C1 segment of cervical spinal cord (tissue), 14 donors: Measurements from ENCODE around the gene RAB36.

Experiments
- DNase-seq, 14 donors: peaks; one replicate each; lab custom pipeline; 2025; lab: John Stamatoyannopoulos, UW

Gene RAB36

DNA sequence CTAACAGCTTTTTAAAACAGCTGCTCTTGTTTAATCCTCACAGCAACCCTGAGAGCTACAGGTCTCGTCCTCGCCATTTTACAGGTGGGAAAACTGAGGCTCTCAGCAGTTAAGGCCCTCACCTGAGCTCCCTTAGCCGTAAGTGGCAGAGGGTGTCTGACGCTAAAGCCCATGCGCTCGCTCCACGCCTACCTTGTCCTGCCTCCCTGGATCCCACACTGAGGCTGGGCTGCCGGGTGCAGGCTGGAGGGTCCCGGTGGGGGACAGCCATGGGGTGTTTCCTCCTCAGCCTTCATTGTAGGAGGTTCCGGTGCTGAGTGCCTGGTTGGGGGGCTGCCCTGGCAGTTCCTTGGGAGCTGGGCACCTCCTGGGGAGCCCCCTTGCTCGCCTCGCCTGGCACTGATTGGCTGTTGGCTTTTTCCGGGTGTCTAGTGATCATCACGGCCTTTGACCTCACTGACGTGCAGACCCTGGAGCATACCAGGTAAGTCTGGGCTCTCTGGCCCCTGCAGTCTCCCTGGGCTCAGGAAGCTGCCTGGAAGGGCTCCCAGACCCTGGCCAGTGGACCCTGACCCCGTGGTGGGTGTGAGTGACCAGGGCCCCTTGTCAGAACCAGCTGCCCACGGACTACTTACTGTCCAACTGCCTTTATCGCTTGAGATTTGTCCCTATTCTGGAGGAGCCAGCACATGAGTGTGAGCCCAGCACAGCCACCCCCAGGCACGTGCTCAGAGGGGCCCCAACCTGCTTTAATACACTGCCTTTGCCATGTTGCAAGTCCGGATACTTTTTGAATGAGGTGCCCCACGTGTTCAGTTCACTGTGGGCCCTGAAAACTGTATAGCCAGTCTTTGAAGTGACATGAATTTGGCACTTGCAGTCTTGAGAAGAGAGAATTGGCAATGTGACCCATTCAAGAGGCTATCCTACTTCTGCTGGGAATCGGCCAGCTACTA, 12.6 kb downstream of the RAB36 start:
- no peak for DNase-seq

DNA sequence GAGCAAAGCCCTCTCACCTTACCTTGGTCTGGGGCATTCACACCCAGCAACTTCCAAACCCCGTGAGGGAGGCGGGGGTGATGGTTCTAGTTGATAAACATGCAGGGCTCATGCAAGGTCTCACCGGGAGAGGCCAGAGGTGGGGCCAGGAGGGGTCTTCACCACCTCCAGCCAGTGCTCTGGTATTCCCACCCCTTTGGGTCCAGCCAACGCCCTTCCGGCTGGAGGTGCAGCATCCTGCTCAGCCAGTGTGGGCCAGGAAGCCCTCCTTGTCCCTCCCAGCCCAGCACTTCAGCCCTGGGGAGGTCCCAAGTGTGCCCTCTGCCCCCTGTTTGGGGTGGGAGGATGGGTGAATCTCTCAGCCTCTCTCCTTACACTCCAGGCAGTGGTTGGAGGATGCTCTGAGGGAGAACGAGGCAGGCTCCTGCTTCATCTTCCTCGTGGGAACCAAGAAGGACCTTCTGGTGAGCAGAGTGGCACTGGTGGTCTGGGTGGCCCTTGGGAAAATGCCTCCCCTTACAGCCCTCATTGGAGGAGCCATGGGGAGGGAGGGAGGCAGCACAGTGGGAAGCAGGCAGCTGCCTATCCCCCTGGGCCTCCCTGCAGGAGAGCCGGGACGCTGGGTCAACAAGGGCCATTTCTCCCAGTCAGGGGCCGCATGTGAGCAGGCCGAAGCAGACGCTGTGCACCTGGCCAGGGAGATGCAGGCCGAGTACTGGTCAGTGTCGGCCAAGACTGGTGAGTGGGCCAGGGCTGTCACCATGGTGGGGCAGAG, 13.4 kb downstream of the RAB36 start:
- no peak for DNase-seq

DNA sequence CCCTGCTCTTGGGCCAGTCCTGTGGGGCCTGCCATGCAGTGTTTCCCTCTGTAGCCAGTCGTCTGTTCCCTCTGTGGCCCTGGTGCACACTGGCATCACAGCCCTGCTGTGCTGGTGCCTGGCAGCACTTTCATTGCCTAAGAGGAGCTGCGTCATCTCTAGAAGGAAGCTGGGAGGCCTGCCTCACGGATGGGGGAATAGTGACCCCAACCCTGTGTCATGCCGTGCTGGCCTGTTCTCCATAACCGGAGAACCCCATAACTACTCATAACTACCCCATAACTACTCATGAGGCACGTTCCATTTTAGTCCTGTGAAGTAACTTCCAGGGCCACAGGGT, 14.0 kb downstream of the RAB36 start:
- DNase-seq, result no peak

DNA sequence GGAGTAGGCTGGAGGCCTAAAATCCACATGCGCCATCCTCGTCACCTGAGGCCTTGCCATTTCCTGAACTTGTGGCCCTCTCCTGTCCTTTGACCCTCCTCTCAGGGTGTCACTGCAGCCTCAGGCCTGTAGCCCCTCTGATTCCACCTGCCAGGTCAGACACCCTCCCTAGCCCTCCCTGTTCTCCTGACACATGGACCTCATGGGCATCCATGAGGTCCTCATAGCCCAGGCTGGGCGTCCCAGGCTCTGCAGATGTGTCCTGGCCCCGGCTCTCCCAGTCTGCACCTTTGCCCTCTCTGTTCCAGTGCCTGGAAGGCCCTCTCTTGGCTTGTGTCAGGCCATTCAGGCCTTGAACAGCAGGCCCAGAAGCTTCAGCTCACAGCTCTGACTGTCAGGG, 15.8 kb downstream of the RAB36 start:
- DNase-seq, result no peak

DNA sequence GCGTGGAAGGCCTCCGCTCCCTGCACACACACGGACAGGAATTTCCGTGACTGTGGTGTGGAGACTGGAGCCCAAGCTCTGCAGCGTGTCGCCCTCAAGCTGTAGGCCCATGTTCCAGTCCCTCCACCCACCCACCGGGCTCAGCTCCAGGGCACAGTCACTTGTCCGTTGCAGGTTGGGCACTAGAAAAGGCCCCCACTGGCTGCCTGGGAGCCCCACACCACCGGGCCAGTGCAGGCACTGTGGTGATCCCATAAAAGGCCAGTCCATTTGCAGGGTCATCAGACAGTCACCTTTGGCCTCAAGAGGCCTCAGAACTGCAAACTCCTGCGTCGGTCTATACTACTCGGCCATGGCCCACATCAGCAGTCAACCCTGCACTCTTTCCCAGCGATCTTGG, 16.3 kb downstream of the RAB36 start:
- DNase-seq, result no peak

DNA sequence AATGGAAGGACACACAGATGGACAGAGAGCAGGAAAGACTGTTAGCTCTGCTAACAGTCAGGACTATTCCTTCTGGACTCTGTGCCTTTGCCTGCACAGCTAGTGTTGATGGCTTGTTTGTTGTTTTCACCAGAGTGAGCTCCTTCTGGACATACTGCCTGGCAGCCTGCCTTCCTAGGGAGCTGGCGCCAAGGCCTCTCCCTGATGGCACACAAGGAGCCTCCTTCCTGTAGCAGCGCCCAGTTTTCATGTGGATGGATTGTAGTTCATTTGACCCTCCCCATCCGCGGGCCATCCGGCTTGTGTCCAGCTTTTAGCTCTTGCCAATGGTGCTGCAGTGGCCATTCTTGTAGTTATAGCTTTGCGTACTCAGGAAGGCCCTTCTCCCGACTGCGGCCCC, 18.4 kb downstream of the RAB36 start:
- peak in 12 of 14 donors; percentile 12 to 92 (median 62) for DNase-seq

DNA sequence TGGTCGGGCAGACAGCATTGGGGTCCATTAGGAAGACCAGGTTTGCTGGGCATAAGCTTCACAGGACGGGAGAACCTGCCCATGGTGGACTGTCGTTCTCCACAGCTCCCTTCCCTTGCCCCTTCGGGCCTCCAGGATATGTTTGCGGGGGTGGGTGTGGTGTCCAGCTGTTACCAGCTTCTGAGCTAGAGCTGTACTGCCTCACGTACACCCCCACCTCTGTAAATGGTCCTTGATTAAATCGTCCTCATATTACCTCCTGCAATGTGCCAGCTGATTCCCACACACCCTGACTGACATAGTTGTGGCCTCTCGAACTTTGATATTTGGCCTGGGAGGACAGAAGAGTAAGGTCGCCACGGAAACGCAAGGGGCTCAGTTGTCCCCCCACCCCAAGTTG, 18.8 kb downstream of the RAB36 start:
- DNase-seq, result no peak

DNA sequence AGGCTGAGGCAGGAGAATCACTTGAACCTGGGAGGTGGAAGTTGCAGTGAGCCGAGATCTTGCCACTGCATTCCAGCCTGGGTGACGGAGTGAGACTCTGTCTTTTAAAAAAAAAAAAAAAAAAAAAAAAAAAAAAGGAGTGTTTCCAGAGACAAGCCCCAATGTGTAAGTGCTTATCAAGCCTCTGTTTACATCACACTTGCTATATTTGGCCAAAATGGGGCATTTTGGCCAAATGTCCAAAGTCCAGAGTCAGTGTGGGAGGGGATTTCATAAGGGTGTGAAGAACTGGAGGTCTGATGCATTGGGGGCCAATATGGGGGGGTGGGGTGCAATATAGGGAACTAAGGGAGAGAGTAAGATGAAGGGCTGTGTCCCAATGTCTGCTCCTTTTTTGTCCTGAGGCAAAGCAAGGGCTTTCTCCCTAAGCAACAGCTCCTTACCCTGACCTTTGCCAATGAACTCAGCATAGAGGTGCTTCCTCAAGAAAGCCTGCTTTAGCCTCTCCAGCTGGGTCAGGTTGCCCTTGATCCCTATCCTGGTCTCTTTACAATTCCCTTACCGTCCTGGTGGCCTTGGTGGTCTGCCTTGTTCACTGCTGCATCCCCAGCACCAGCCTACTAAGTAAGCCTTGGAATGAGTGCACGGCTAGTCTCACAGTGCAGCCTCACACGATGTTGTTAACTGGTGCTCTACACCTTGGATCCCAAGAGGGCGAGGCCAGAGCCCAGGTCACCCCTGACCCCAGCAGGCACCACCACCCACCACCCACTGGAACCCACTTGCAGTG, 21.0 kb downstream of the RAB36 start:
- no peak for DNase-seq

DNA sequence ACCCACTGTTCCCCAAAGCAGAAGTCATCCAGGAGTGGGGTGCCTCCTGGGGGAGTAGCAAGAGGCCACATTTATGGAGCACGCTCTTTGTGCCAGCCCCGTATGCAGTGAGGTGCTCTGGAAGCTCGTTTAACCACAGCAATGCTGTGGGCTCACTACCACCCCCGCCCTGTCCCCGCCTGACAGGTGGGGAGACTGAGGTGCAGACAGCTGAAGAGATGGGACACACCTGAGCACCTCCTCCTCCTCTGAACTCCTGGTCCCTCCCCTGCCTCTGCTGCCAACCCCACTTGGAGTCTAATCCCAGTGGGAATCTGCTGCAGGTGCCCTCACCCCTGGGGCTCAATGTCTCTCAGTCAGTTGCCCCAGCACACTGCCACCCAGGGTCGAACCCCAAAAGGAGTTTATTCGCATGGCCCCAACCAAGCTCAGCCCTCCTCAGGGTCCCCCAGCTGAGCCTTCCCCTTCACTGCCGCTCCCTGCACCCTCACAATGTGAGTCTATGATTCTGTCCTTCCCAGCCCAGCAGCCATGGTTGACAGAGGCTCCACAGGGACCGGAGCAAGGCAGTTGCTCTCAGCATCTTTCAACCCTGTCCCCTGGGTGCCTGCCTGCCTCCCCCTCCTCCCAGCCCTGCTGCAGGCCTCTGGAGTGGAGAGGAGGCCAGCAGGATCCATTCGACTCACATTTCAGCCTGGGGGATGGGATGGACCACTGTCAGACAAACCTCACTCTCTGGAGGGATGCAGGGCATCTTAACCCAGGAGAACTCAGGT, 21.8 kb downstream of the RAB36 start:
- DNase-seq, result no peak

DNA sequence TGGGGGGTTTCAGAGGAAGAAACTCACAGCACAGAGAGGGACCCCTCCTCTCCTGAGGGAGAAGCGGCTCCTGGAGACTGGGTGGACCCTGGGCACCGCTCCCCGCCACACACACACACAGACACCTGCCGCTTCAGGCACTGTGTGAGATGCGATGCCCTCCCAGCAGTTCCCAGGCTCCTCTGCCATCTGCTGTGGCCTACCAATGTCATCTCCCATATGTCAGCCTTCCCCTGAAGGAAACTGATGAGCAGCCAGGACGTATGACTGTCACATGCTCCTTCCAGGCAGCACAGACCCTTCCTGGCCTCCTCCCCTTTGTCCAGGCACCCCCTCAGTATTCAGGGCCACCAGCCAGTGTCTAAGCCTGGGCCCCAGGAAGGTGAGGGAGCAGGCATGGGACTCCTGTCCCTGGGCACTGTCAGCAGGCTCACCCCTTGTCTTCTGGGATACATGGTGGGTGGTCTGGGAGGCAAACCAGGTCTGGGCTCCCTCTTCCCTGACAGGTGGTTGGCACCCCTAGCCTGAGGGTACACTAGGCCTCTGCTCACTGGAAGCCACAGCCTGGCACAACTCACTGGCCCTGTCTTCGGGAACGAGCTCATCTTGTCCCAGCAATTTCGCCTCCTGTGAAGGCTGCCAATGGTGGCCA, 23.2 kb downstream of the RAB36 start:
- DNase-seq, result peak in 1 of 14 donors; percentile 91

DNA sequence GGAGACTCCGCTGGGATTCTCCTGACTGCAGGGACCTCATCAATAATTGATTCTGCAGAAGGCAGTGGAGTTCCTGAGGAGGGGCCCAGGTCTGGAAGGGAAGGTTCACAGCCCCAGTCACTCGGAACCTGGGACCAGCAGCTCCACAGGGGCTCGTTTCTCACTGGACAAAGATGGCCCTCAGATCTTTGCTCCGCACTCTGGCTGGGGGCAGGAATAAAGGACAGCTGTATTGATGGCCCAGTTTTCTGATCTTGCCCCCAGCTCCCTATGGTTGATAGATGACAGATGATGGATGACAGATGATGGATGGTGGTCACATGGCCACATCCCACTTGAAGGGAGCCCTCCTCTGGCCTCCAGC, 23.7 kb downstream of the RAB36 start:
- no peak for DNase-seq

DNA sequence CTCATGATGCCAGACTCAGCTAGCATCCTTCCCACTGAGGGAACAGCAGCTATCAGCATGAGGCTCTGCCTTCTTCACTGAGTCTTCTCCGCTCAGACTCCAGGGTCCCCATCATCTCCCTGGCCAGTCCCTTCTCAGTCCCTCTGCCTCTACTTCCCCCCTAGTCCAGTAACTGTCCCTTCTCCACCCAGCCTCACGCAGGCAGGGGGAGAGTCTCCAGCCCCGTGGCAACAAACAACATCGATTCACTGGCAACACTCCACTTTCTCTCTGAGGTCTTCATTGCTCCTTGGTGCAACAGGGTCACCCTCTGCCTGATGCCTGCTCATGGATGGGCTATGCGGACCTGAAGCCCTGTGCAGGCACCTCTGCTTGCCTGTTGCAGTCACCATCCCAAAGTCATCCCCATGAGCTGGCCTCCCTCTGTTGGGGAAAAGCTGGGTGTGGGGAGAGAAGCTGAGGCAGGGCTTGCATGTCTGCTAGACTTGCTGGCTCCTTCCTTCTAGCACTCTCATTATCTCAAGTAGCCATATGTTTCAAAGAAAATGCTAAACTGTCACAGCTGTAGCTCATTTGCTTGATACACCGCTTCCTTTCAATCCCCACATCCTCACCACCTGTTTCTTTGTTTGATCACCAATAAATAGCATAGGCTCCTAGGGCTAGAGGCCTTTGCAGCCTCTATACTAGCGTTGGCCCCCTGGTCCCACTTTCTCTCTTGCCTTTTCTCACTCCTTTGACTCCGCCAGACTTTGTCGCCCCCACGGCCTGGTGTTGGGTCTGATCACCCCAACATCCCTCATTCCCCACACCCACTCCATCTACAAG, 30.8 kb downstream of the RAB36 start:
- DNase-seq, result no peak

DNA sequence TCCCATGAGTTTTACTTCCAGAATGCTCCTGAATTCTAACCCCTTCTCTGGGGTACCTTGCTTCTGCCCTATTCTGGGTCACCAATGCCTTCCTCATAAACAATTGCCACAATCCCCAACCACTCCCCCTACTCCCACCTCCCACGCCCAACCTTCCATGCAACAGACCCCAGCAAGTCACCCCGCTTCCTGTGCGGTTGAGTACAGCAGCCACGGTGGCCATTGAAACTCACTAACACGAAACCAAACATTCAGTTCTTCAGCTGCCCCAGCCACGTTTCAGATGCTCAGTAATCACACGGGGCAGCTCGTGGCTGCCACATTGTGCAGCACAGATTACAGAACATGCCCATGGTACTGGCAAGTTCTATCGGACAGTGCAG, 31.4 kb downstream of the RAB36 start:
- DNase-seq, result no peak

DNA sequence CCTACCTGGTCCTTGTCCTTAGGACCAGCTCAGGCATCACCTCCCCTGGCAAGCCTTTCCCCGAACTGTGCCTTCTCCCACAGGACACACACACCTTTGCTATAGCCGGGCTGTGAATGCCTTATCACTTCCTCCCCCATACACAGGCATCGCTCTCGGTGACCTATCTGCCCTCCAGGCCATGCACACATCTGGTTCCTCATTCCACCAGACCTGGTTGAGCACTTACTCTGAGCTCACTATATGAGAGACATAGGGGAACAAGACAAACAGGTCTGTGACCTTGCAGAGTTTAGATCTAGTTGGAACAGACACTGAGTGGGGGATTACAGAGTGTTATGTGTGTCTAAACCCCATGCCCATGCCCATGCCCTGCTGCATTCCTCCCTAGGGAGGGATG, 31.9 kb downstream of the RAB36 start:
- DNase-seq, result no peak

DNA sequence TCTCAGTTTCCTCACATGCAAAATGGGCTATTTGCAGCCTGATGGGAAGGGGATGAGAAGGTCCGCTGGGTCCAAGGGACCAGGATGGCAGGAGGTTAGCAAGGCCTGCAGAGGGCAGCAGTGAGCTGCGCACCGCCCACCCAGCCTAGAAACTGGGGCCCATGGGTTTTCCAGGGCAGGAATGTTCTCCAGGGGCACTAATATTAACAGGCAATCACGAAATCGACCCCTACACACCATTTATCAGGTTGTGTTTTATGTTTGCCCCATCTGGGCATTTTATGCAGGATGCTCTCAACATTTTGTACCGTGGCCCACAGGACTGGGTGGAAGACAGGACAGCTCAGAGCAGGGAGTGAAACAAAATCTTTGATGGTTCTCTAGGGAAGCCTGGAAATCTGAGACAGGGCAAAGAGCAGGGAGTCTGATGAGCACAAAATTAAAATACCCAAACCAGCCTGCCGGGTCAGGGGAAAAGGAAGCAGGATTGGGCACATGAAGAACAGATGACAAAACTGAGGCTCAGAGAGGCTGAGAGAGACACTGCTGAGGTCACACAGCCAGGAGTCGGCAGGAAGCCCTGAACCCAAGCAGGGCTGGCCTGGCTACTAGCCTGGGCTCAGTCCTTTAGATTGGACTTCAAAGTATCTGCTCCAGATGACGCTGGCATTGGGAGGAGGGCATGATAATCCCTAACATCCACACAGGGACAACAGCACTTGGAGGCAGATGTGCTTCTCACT, 33.4 kb downstream of the RAB36 start:
- DNase-seq, result peak in 11 of 14 donors; percentile 11 to 67 (median 49)

DNA sequence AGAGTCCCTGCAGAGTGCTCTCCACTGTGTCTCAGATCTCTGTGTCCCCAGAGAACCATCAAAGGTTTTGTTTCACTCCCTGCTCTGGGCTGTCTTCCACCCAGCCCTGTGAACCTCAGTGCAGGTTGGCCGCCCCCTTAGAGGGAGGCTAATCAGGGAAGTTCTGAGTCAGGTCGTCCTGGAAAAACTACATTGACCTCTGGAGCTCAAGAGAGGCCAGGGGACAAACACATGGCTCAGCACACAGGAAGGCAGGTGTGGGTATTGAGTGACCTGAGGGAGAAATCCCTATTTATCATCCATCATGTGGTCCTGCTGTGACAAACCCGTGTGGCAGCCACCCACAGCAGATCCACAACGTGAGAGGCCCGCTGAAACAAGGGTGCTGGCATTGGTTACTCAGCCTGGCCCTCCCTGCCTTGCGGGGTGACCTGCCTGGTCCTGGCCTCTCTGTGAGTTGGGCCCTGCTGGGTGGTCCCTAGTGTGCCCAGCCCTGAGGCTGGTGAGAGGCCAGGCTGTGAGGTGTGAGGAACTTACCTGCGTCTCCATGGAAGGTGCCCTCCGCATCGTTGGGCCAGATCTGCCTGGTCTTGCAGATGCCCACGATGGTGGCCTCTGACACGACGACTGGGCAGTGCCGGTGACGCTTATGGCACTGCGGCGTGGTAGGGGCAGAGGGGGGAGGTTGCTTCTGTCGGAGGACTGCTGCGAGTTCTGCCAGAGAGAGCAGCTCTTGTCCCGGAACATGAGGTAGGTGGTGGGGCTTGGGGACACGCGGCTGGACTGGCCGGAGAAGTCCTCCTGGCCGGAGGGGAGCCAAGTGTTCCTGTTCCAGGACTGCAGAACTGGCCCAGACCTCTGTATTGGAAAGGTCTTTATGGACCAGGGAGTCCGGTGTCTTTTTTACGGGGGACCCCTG, 34.4 kb downstream of the RAB36 start:
- peak in 9 of 14 donors; percentile 24 to 81 (median 55) for DNase-seq

DNA sequence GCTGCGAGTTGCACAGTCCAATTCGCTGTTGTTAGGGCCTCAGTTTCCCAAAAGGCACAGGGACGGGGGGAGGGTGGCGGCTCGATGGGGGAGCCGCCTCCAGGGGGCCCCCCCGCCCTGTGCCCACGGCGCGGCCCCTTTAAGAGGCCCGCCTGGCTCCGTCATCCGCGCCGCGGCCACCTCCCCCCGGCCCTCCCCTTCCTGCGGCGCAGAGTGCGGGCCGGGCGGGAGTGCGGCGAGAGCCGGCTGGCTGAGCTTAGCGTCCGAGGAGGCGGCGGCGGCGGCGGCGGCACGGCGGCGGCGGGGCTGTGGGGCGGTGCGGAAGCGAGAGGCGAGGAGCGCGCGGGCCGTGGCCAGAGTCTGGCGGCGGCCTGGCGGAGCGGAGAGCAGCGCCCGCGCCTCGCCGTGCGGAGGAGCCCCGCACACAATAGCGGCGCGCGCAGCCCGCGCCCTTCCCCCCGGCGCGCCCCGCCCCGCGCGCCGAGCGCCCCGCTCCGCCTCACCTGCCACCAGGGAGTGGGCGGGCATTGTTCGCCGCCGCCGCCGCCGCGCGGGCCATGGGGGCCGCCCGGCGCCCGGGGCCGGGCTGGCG, 35.1 kb downstream of the RAB36 start, which contains the start of gene BCR:
Gene BCR (plus strand): TSS at position 209 of the 592 bp plus-strand sequence. CDS start 452 bp downstream, outside the sequence.
- peak in 11 of 14 donors; percentile 28 to 81 (median 55) for DNase-seq
